LNCAP (cell line): Measurements from ENCODE around the gene NKAIN4.

Experiments used
- TF ChIP-seq, protein P1 (sequence below): fragments of 450-650 bp; IDR thresholded peaks from 2 replicates; pipeline ENCODE4 v1.5.1; 2017; ENCODE audit warnings: mild to moderate bottlenecking

The NKAIN4 gene

DNA sequence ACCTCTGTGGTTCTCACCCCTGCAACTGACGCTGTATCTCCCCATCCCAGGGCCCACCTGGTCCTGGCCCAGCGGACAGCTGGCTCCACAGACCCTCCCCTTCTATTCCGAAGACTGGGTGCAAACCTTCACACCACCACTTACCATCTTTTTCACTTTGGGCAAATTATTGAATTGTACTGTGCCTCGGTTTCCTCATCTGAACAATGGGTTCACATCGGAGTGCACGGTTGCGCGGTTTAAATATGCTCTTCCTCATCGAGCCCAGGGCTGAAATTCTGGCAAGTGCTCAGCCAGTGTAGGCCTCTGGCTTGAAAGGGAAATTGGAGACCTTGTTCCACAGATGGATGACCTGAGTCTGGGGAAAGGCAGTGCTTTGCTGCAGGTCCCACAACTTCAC lies 15.5 kb upstream of the NKAIN4 start:
- TF ChIP-seq, protein P1, sequence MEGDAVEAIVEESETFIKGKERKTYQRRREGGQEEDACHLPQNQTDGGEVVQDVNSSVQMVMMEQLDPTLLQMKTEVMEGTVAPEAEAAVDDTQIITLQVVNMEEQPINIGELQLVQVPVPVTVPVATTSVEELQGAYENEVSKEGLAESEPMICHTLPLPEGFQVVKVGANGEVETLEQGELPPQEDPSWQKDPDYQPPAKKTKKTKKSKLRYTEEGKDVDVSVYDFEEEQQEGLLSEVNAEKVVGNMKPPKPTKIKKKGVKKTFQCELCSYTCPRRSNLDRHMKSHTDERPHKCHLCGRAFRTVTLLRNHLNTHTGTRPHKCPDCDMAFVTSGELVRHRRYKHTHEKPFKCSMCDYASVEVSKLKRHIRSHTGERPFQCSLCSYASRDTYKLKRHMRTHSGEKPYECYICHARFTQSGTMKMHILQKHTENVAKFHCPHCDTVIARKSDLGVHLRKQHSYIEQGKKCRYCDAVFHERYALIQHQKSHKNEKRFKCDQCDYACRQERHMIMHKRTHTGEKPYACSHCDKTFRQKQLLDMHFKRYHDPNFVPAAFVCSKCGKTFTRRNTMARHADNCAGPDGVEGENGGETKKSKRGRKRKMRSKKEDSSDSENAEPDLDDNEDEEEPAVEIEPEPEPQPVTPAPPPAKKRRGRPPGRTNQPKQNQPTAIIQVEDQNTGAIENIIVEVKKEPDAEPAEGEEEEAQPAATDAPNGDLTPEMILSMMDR = no peak

DNA sequence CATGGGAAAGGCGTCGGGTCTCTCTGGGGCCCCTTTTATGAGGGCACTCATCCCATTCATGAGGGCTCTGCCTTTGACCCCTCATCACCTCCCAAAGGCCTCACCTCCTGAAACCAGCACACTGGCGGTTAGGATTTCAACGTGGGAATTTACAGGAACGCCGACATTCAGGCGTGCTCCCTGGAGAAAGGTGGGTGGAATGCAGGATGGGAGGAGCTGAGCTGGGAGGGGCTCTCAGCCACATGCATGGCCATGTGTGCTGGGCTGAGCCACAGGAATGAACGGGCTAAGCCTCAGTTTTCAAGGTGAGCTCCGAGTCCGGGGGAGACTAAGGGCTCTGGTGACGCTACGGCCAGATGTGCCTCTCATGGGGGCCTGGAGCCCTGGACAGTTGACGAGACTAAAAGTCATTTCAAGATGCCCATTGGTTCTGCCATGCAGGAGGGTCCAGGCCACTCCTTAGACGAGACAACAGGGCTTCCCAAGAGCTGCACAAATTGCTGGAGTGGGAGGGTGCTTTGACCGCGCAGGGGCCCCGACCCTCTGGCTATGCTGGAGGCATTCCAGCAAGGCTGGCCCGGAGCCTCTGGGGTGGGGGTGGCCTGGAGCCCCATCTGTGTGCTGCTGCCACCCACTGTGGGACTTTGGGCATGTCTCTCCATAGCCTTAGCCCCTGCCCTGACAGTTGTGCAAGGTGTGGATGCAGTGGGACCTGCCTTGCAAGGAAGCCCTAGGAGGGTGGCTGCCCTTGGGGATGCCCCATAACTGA lies 14.6 kb upstream of the NKAIN4 start:
- TF ChIP-seq, protein P1 = no peak

DNA sequence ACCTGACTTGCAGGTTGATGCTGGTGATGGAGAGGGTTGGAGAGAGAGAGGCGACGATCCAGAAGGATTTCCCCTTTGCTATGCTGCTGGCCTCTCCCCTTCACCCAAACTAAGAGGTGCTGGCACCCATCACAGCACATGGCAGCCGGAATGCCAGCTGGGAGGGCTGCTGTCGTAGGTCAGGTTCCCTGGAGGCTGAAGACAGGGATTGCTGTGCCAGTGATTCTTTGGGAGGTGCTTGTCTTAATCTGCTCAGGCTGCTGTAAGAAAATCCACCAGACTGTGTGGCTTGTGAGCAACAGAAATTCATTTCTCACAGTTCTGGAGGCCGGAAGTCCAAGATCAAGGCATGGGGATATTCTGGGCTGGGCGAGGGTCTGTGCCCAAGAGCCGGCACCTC lies 14.0 kb upstream of the NKAIN4 start:
- TF ChIP-seq, protein P1 = no peak

DNA sequence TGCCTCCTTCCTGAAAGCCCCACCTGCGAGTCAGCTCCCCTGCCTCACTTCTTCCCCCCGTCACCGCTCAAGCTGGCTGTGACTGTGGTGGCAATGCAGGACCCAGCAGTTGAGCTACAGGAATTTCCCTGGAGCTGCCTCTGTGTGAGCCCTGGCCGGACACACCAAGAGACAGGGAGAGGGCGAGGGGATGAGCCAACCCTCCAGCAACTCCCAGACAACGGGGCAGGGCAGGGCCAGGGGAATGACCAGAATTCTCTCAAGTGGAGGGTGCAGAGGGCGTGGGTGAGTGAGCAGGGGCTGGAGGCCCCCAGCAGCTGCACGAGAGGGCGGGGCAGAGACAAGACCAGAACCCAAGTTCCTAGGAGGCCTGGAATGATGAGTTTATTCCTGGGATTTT lies 13.4 kb upstream of the NKAIN4 start:
- TF ChIP-seq, protein P1 = no peak

DNA sequence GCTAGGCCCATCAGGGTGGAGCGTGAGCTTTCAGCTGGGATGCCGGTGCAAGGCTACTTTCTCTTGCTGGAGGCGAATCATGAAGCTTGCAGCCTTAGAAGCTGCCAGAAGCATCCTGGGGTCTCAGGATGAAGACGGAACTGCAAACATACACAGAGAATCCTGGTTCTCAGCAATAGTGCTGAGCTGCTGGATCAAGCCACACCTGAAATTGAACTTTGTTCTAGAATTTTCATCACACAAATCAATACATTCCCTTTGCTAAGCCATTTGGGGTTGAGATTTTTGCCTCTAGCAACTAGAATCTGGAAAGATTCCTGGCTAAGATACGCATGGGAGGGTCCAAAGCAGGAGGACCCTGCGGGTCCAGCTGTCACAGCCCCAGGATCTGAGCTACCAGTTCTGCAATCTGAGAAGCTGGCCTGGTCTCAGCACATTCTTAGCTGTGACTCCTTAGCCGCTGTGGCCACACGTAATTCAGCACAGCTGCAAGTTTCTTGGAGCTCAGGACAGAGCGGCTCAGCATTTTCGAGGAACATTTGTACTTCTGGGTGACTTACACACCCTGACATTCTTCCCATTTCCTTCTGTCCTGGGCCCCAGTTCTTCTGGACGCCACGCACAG lies 11.7 kb upstream of the NKAIN4 start:
- TF ChIP-seq, protein P1 = no peak

DNA sequence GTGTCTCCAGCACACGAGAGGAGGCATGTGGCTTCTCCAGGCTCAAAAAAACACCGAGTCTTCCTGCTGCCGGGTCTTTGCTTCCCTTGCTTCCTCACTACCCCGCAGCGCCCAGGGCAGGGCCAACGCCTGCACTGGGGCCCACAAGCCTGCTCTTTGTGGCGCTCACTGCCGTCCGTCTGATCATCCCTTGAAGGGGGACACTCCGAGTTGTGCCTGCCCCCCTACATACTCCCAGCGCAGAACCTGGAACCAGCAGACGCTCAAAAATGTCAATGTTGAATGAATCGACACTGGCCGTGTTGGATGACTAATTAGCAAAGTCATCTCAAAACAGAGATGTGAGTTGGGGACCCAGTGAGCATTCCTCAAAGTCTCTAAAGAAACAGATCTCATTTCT lies 10.3 kb upstream of the NKAIN4 start:
- TF ChIP-seq, protein P1 = no peak

DNA sequence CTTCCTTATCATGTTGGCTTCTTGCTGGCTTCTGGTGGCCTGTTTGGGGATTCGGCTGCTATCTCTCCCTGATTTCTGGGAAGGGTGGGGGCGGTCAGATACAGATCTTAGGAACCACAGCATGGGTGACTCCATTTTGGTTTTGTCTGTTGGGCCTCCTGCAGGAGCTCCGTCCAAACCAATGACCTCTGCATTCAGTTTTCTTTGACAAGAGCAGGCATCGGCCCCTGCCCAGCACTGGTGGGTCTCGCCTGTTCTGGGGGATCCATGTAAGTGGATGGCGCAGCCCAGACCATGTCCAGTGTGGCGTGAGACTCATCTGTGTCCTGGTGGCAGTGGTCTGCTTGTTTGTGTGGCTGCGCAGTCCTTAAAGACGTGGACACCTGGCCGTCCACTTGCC lies 9.7 kb upstream of the NKAIN4 start:
- TF ChIP-seq, protein P1 = no peak
